T47D (cell line): ENCODE data around the gene LRSAM1.

ENCODE experiments used
- DNase-seq, 2 experiments: peaks; one replicate each; pipeline versions ENCODE4 v3.0.0 to v3.0.0-alpha.2; 2011 to 2012; ENCODE audit warnings: low read depth in 1 of 2, low spot score in 1 of 2
- JUND ChIP-seq: IDR thresholded peaks from 2 replicates; pipeline ENCODE4 v1.6.1; 2012; ENCODE audit warnings: low read depth
- in situ Hi-C: cut with HindIII; loops from 2 replicates; pipeline ENCODE4 v1.10.0; 2016; ENCODE audit warnings: low sequenced_read_pairs, low pct_unique_long_range_greater_than_20kb

Gene LRSAM1

GRCh38 chr9:127485995-127486394 lies 34.7 kb downstream of the LRSAM1 start:
- in situ Hi-C loops: no loop called here
- DNase-seq: no peak
- TF ChIP-seq JUND: no peak

GRCh38 chr9:127488946-127489345 lies 37.6 kb downstream of the LRSAM1 start:
- in situ Hi-C loops: no loop called here
- TF ChIP-seq JUND: no peak
- no peak for DNase-seq

DNA sequence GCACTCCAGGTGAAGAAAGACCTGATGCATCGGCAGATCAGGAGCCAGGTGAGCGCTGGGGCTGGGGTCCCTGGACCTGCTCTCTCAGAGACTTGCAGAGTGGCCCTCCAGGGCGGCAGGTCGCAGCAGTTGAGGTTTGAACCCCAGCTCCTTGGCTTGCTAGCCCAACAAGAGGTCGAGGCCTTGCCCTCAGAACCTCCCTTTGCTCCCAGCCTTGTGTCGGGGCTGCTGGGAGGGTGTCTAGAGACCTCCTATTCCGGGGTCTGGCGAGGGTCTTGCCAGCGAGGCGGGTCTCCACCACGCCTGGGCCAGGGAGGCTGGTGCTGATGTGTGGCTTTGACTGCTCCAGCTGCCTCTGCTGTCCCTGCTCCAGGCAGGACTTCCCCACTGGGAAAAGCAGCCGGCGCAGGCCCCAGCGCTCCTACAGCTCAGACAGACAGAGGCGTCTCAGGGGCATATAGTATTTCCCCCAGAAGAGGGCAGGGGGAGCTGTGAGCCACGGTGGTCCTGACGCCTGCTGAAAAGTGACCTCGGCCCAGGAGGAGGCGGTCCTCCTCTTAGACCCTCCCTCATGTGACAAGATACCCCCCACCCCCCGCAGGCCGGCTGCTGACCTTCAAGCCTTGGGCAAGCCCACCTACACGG lies 38.3 kb downstream of the LRSAM1 start:
- in situ Hi-C loops: no loop called here
- DNase-seq: no peak
- no peak for TF ChIP-seq JUND

DNA sequence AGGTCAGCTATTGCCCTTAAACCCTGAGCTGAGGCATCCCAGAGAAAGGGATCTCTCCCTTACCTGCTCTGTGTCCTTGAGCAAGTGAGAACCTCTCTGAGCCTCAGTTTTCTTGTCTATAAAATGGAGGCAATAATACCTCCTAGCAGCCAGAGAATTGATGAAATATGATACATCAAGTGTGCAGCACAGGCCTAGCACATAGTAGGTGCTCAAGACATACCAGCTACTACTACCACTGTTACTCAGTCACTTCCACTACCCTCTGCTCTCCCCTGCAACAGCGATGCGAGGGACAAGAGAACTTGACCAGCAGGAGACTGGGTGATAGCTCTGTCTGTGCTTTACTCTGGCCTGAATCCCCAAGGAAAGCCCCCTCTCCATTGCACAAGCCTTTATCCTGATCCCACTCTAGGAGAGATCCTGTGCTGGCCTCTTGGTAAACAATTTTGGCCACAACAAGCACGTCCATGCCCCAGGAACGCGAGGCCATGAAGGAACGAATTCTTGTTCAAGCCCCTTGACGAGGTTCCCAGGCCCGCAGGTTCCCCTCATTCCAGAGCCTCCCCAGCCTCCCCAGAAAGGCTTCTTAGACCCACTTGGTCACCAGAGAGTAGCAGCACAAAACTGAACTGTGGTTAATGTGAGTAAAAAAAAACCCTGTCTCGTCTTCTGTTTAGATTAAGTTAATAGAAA lies 39.4 kb downstream of the LRSAM1 start:
- no peak for TF ChIP-seq JUND
- DNase-seq: no peak
- in situ Hi-C loops: no loop called here

DNA sequence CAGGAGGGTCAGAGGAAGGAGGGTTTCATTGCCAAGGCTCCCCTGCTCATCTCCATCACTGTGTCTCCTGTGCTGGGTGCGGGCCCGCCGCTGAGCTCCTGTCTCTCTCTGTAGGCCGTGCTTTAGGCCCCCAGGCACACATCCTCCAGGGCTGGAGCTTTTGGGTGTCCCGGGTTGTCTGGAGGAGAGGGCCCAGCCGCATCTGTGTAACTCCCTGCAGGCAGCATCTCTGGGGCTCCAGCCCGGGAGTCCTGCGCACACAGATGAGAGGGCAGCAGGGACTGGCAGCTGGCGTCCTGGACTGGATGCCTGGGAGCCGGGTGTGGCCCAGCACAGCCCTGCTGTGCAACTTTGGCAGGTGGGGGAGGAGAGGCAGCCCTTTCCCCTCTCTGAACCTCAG lies 40.2 kb downstream of the LRSAM1 start:
- in situ Hi-C loops: no loop called here
- no peak for TF ChIP-seq JUND
- DNase-seq: no peak

- DNase-seq: no peak
- no peak for TF ChIP-seq JUND
- in situ Hi-C loops: no loop called here
Observed at GRCh38 chr9:127492616-127493015, 41.3 kb downstream of the LRSAM1 start.

DNA sequence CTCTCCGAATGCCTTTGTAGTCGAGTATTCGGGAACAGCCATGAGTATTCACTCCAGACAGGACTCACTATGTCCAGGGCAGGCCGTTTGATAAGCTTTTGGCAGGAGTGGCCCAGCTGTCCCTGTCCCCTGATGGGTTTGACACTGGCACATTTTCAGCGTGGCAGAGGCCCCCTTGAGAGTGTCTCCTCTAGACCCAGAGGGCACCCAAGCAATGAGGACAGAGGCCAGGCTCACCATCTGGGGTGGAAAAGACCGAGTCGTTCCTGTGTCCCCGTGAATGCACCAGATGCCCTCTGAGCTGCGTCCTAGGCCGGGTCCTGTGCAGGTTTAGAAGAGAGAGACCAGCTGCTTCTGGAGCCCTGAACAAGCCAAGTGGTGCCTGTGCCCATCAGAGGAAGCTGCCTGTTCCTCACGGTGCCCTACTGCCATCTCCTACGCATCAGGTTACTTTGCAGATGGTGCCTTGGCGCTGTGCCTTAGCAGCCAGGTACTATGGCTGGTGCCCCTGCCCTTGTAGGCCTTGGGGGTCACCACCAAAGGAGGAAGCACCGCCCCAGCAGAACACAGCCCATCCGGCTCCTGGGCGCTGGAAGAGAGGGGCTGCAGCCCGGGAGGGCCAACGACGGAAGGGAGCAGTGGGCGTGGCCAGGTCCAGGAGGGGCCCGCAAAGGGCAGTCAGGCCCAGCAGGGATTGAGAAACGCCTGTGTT lies 42.4 kb downstream of the LRSAM1 start:
- no peak for TF ChIP-seq JUND
- DNase-seq: no peak
- in situ Hi-C loops: no loop called here

DNA sequence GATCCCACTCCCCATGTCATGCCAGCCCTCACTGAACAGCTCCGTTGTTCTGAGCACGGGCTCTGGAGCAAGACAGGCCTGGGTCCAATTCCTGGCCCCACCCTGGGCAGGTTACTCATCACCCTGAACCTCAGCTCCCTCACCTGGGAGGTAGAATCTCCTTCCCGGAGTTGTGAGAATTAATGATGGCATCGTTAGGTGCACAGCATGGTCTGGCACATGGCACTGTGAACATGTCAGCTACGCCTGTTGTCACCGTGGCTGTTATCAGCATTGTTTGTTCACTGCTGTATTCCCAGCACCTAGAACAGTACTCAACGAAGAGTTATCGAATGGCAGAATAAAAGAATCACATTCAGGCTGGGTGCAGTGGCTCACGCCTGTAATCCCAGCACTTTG lies 43.0 kb downstream of the LRSAM1 start:
- in situ Hi-C loops: no loop called here
- TF ChIP-seq JUND: no peak
- no peak for DNase-seq

DNA sequence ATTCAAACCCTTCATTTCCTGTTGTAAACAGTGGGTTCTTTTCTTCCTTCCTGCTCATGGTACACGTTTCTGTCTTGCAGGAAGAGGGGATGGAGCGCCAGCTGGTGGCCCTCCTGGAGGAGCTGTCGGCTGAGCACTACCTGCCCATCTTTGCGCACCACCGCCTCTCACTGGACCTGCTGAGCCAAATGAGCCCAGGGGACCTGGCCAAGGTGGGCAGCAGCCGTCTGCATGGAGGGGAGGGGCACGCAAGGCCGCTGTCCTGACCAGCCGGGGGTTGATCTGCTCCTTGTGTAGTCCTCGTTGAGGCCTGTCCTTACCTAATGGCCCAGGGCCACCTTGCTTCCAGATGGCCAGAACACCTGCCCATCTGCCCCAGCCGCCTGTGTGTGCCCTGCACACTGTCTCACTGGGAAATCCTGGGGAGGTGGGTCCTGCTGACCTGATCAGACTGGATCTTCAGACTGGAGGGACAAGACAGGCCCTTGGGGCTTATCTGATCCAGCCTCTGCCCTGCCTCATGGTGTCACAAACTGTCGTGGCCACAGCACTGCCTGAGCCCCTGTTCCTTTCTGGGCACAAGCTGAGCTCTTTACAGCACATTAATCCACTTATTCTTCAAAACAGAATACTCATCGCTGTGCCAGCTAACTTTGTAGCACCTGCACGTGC lies 44.7 kb downstream of the LRSAM1 start:
- TF ChIP-seq JUND: no peak
- in situ Hi-C loops: no loop called here
- DNase-seq: peak in 1 of 2 experiments; percentile 33

- DNase-seq: no peak
- in situ Hi-C loops: no loop called here
- TF ChIP-seq JUND: no peak
Observed at GRCh38 chr9:127496974-127497373, 45.7 kb downstream of the LRSAM1 start.

DNA sequence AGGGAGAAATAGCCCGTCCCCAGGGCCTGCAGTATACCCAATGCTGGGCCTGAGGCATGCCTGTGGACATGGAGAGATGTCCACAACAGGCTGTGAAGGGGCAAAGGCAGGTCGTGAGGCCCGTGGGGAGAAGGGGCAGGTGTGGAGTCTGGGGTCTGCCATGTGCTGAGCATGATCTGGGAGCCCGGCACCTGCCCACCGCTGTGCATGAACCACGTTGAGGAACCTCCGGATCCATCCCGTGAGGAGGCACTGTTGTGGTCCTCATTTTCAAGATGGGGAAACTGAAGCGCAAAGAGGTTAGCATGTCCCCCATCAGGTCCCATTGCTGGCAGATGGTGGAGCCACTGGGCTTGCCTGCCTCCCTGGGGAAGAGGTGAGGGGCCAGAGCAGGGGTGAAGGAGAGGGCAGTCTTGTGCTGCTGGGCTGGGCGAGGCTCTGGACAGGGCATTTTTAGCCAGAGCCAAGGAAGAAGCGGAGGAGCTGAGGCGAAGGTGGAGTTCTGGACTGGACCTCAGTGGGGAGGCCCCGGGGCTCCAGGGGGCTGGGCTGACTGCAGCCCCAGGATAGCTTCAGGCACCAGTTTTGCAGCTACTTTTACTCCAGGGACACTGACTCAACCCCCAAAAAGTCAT lies 46.5 kb downstream of the LRSAM1 start:
- DNase-seq: no peak
- in situ Hi-C loops: no loop called here
- no peak for TF ChIP-seq JUND

- TF ChIP-seq JUND: no peak
- no peak for DNase-seq
- in situ Hi-C loops: no loop called here
Observed at GRCh38 chr9:127498298-127498697, 47.0 kb downstream of the LRSAM1 start.

DNA sequence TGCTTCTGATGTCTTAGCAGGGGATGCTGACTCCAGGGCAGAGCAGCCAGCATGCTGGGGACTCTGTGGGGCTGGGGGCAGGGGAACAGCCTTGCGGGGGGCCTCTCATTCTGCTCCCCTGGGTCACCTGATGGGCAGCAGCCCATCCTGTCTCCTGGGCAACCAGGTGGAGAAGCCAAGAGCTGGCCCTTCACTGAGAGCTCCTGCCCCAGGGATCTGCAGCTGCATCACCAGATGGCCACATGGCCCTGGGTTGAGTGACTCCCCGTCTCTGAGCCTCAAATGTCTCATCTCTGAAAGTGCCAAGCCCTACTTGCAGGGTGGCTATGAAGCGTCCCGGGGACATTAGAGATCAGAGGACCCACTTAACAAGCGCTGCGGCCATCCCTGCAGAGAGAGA lies 49.1 kb downstream of the LRSAM1 start:
- no peak for DNase-seq
- TF ChIP-seq JUND: no peak
- in situ Hi-C loops: no loop called here
